CD4-positive, alpha-beta T cell treated with Interleukin-2 at 100 ng/mL for 4 hours (primary cell): ENCODE measurements around the gene QTRT2.

Experiments used
- DNase-seq: peaks from one replicate; pipeline ENCODE4 v3.0.0-alpha.2; 2020; ENCODE audit warnings: low spot score

The QTRT2 gene

DNA sequence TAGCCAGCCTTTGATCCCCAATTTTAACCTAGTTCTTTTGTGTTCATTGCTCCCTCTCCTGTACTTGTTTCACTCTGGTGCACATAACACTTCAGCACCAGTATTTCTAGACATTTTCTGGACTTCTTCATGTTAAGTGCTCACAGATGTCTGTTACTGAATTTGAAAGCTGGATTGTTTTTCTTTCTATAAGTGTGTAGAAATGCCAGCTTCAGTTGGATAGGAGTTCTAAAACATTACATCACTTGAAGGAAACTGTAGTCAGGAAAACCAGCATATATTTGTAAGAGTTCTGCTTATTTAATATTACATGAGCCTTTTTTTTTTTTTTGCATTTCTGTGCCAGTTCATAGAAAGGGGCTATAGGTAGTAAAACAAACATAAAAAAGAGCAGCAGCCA lies 21.6 kb downstream of the QTRT2 start:
- DNase-seq, result no peak

DNA sequence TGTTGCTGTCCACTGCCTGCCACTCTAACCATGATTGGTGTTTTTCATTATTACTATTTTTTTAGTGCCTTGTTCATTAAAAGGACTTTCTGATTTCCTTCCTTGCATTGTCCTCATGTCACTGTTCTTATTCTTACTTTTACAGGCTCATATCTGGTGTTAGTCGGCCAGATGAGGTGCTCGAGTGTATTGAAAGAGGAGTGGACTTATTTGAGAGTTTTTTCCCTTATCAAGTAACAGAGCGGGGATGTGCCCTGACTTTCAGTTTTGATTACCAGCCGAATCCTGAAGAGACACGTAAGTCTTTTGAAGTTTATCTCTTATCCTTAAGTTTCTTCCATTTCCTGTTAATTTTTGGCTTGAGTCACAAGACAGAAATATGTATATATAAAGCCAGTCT lies 23.2 kb downstream of the QTRT2 start:
- no peak for DNase-seq

DNA sequence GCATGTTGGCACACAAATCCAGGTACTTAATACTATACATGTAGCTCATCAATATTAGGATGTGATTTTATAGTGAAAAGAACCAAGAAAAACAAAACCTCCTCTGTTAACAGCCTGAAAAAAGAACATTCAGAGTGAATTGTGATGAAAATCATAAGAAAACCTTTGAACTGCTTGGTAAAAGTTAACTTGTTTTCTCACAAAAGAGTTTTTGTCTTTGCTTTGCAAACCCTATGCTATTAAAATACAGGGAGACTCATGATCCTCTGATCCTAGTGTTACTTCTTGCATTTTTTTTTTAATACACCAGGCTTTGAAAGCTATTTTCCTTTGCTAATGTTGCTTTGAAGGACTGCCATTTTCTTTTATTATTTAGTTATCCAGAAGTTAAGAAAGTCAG lies 23.7 kb downstream of the QTRT2 start:
- no peak for DNase-seq

DNA sequence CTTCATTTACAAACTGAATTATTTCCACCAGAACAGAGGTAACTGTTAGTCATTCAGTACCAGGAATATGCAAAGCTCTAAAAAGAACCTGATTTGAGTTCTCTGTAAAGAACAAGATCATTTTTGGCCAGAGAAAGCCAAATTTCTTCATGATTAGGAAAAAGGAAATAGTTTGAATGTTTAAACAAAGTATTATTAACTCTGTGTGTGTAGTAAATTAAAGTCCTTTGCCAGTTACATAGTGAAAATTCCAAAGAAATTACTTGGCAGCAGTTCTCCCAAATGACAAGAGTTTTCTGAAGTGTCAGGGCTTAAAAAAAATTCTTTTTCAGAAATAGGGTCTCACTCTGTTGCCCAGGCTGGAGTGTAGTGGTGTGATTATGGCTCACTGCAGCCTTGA lies 24.5 kb downstream of the QTRT2 start:
- DNase-seq, result no peak

- no peak for DNase-seq
Observed at GRCh38 chr3:114083112-114083511, 26.6 kb downstream of the QTRT2 start.

- no peak for DNase-seq
Observed at GRCh38 chr3:114086356-114086755, 29.8 kb downstream of the QTRT2 start.

DNA sequence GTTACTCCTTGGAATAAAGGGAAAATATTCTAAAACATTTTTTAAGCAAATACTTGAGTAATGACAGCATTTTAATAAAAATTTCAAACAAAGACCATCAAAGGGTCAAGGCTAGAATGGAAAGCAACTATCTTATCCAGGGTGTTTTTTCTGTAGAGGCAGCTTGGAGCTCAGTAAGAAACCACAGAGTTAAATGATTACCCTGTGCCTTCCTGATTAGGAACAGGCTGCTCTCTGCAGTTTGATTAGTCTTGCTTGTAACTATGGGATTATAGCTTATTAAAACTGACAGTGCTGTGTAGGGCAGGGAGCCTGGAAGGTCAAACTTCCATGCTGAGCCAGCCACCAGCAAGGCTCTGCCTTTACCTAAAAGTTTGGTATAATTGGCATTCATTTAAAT lies 33.1 kb downstream of the QTRT2 start:
- DNase-seq, result no peak

GRCh38 chr3:114092151-114093015 lies 35.8 kb downstream of the QTRT2 start:
- no peak for DNase-seq

DNA sequence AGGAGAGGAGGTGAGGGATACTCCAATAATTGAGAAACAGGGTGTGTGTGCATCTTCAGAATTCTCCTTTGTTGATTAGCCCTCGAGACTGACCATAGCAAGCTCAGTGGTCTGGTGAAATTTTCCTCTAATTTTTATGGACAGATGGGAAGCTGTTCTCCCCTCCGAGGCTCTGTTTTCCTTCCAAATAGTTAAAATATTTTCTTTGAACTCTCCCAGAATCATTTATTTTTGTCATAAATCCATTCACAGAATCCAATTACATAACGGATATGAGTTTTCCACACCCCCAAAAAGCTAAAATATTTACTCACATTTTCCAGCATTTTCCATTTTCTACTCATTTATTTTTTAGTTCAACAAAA lies 36.5 kb downstream of the QTRT2 start:
- no peak for DNase-seq

DNA sequence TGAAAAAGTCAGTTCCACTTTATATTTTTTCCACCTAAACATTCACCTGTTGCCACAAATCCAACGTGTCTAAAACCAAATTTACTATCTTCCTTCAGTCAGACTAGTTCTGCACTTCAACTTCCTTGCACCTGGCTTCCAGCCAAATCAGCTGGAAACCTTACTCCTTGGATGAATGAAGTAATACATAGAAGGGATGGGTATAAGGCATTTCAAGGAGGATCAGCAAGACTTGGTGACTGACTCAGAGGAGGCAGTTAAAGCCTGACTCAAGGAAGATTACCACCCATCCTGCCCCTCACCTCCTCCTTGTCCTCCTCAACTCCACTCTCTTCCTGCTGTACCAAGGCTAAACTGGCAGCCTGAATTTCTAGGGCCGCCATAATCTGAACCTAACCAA lies 37.1 kb downstream of the QTRT2 start:
- no peak for DNase-seq

GRCh38 chr3:114095796-114096195 lies 39.3 kb downstream of the QTRT2 start:
- no peak for DNase-seq

GRCh38 chr3:114101101-114101500 lies 44.6 kb downstream of the QTRT2 start:
- no peak for DNase-seq

DNA sequence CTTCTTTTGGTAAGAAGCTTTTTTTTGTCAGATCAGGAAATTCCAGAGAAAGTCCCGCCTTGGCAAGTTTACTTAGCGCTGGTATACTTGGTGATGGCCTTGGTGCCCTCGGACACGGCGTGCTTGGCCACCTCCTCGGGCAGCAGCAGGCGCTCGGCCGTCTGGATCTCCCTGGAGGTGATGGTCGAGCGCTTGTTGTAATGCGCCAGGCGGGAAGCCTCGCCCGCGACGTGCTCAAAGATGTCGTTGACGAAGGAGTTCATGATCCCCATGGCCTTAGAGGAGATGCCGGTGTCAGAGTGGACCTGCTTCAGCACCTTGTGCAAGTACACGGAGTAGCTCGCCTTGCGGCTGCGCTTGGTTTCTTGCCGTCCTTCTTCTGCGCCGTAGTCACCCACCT lies 46.6 kb downstream of the QTRT2 start:
- DNase-seq, result no peak

DNA sequence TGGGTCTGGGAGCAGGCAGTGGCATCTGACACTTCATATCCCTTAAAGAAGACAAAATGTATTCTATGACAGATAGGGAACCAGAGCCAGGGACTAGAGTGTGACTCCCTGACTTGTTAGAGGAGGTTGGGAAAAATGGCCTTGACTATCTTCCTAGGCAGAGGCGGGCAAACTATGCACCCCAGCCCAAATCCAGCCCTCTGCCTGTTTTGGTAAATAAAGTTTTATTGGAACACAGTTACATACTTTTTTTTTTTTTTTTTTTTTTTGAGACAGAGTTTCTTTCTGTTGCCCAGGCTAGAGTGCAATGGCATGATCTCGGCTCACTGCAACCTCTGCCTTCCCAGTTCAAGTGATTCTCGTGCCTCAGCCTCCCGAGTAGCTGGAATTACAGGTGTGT lies 47.3 kb downstream of the QTRT2 start:
- DNase-seq, result no peak

DNA sequence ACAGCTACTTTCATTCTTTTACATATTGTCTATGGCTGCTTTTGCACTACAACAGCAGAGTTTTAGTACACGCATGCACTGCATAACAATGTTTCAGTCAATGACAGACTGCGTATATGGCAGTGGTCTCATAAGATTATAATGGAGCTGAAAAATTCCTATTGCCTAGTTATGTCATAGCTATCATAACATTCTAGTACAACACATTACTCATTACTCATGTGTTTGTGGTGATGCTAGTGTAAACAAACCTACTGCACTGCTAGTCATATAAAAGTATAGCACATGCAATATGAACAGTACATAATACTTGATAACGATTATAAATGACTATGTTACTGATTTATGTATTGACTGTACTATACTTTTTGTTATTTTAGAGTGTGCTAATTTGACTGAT lies 47.9 kb downstream of the QTRT2 start:
- DNase-seq, result no peak

DNA sequence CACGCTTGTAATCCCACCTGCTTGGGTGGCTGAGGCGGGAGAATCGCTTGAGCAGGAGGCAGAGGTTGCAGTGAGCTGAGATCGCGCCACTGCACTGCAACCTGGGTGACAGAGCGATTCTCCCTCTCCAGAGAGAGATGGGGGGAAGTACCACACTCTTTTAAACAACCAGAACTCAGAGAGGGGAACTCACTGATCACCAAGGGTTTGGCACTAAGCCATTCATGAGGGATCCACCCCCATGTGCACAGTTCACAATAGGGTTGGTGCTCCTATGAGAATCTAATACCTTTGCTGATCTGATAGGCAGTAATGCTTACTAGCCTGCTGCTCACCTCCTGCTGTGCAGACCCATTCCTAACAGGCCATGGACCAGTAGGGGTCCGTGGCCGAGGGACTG lies 51.6 kb downstream of the QTRT2 start:
- no peak for DNase-seq

DNA sequence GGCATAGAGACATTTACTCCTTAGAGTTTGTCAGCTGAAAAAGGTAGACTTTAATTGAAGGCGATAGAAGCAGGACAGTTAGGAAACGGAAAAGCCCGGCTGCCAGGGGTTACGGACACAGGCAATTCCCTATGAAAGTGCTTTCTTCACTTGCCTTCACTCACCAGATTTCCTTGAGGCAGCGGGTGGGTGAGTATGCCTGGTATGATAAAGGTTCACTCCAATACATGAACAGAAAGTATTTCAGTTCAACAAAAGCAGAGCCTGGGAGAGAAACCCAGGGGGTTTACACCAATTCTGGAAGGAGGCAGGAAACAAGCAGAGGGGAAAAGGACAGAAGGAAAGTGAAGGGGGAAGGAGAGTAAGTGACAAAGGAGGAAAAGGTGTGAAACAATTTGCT lies 53.9 kb downstream of the QTRT2 start:
- no peak for DNase-seq

- no peak for DNase-seq
Observed at GRCh38 chr3:114111060-114111770, 54.7 kb downstream of the QTRT2 start.

DNA sequence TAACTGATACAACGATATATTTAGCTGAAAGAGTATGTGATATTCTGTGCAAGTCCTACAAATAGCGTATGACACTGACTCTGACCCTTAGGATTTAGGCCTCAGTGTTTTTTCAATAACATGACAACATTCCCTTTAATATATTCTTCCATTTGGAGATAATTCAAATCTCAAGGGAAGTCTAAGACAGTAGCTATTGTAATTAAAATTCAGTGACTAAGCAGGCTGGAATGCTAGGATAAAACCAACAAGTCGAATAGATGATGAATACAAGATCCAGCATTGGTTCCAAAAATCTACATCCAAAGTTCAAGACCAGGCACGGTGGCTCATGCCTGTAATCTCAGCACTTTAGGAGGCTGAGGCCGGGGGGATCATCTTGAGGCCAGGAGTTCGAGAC lies 56.2 kb downstream of the QTRT2 start:
- DNase-seq, result no peak

- DNase-seq, result no peak
Observed at GRCh38 chr3:114114719-114115118, 58.2 kb downstream of the QTRT2 start.

DNA sequence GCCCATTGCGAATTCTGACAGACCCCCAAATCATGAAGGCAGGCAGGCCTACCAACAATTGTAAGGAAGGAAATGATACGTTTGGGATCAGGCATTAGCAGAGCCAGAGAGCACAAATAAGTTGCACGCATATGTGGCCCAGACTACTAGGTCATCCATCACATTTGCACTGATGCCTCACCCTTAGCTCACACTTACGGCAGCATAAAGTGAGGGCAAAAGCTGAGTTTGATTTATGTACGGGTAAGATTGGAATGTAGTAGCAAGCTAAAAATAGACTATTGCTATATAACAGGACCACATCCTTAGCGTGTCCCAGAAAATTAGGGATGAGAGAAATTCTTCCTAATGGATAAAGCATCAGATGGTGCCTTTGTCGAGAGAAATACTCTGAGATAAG lies 58.6 kb downstream of the QTRT2 start:
- no peak for DNase-seq

DNA sequence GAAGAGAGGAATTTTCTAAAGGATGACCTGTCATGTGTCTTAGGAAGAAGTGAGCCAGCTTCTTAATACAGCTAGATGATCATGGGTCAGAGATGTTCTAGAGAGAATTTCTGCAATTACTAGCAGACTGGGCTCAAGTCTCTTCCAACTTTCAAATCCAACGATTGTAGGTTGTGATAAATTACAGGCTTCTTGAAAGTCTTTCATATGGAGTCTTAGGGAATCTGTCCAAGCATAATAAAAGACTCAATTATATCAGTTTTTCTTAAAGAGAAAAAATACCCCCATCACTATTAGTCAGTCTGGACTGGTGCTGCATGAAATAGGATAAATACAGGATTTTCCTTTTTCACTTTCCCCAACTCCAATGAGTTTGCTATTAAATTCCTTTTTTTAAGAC lies 63.2 kb downstream of the QTRT2 start:
- DNase-seq, result no peak

GRCh38 chr3:114120211-114120610 lies 63.7 kb downstream of the QTRT2 start:
- no peak for DNase-seq
